Measurements from ENCODE around the gene PIP.
"Not testable (repeated sequence)": the region's sequence is repeated elsewhere in the genome, so short reads cannot be mapped to it uniquely, and the experiment has no call there.

The PIP gene, protein sequence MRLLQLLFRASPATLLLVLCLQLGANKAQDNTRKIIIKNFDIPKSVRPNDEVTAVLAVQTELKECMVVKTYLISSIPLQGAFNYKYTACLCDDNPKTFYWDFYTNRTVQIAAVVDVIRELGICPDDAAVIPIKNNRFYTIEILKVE

GRCh38 chr7:143131781-143132180, at the start of gene PIP:
TSS of gene PIP (plus strand) at chr7:143132077. CDS start at chr7:143132117, 40 bp downstream.
- no peak for DNase-seq (ENCODE audit: low spot score)

DNA sequence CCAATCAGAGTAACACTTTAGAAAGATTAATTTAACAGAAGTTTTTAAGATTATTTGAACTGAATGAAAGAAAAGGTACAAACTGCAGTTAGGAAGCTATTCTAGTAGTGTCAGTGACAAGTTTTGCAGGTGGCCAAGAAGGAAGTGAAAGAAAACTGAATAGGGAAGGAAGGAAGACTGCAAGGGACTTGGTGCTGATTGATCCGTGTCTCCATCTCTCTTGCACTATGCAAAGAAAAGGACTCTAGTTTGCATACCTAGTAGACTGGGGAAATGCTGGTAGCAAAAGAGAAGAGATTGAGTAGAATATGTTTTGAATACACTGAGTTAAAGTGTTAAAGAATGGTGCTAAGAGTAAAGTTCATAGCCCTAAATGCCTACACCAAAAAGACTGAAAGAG, 46.8 kb upstream of the PIP start:
- DNase-seq (ENCODE audit: low spot score) = no peak

DNA sequence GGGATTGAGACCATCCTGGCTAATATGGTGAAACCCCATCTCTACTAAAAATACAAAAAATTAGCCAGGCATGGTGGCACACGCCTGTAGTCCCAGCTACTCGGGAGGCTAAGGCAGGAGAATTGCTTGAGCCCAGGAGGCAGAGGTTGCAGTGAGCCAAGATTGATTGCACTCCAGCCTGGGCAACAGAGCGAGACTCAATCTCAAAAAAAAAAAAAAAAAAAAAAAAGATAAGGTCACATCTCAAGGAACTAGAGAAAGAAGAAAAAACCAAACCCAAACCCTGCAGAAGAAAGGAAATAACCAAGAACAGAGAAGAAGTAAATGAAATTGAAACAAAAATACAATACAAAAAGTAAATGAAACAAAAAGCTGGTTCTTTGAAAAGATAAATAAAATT, 46.3 kb upstream of the PIP start:
- DNase-seq (ENCODE audit: low spot score) = not testable (repeated sequence)

DNA sequence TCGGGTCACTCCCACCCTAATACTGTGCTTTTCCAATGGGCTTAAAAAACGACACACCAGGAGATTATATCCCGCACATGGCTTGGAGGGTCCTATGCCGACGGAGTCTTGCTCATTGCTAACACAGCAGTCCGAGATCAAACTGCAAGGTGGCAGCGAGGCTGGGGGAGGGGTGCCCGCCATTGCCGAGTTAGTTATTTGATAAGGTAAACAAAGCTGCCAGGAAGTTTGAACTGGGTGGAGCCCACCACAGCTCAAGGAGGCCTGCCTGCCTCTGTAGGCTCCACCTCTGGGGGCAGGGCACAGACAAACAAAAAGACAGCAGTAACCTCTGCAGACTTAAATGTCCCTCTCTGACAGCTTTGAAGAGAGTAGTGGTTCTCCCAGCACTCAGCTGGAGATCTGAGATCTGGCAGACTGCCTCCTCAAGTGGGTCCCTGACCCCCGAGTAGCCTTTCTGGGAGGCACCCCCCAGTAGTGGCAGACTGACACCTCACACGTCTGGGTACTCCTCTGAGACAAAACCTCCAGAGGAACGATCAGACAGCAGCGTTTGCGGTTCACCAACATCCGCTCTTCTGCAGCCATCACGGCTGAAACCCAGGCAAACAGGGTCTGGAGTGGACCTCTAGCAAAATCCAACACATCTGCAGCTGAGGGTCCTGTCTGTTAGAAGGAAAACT, 43.2 kb upstream of the PIP start:
- DNase-seq (ENCODE audit: low spot score) = not testable (repeated sequence)

GRCh38 chr7:143096146-143096545, 35.7 kb upstream of the PIP start:
- DNase-seq (ENCODE audit: low spot score) = no peak

DNA sequence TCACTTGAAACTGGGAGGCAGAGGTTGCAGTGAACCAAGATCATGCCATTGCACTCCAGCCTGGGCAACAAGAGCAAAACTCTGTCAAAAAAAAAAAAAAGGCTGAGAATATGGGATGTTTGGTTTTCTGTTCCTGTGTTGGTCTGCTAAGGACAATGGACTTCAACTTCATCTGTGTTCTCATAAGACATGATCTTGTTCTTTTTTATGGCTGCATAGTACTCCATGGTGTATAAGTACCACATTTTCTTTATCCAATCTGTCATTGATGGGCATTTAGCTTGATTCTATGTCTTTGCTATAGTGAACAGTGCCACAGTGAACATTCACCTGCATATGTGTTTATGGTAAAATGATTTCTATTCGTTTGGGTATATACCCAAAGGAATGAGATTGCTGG, 32.3 kb upstream of the PIP start:
- DNase-seq (ENCODE audit: low spot score) = not testable (repeated sequence)

GRCh38 chr7:143104759-143105158, 27.1 kb upstream of the PIP start:
- no peak for DNase-seq (ENCODE audit: low spot score)

DNA sequence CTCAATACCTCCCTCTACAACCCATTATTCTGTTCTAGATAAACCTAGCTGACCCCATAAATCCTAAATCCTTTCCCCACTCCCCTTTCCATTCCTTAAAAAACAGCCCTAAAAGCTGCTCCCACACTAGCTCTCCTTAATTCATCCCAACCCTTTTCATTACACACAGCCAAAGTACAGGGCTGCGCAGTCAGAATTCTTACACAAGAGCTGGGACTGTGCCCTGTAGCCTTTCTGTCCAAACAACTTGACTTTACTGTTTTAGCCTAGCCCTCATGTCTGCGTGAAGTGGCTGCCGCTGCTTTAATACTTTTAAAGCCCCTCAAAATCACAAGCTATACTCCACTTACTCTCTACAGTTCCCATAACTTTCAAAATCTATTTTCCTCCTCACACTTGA, 23.9 kb upstream of the PIP start:
- not testable (repeated sequence) for DNase-seq (ENCODE audit: low spot score)

- no peak for DNase-seq (ENCODE audit: low spot score)
Measured at GRCh38 chr7:143117395-143117794, 14.5 kb upstream of the PIP start.

DNA sequence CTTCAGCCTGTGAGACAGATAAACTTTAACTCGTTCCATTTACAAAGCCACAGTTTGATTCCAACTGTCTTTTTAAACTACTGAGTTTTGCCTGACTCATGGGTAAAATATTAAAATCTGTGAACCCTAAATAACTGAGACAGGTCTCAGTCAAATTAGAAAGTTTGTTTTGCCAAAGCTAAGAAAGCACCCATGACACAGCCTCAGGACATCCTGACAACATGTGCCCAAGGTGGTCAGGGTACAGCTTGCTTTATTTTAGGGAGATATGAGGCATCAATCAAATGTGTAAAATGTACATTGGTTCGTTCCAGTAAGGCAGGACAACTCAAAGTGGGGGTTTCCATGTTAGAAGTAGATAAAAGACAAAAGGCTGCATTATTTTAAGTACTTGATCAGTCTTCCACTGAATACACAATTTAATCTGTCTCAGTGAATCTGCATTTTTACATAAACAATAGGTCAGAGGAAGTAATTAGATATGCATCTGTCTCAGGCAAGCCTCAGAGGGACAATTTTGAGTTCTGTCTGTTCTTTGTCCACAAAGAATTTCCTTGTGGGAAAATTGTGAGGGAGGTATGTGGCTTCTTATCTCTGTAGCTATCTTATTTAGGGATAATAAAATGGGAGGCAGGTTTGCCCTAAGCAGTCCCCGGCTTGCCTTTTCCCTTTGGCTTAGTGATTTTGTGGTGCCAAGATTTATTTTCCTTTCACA, 11.0 kb upstream of the PIP start:
- no peak for DNase-seq (ENCODE audit: low spot score)

DNA sequence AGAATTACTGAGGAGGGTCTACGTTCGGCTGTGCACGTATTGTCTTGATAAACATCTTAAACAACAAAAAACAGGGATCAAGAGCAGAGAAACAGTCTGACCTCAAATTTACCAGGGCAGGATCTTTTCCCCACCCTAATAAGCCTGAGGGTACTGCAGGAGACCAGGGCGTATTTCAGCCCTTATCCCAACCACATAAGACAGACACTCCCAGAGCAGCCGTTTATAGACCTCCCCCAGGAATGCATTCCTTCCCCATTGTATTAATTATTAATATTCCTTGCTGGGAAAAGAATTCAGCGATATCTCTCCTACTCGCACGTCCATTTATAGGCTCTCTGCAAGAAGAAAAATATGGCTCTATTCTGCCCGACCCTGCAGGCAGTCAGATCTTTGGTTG, 8.6 kb upstream of the PIP start:
- DNase-seq (ENCODE audit: low spot score) = not testable (repeated sequence)

DNA sequence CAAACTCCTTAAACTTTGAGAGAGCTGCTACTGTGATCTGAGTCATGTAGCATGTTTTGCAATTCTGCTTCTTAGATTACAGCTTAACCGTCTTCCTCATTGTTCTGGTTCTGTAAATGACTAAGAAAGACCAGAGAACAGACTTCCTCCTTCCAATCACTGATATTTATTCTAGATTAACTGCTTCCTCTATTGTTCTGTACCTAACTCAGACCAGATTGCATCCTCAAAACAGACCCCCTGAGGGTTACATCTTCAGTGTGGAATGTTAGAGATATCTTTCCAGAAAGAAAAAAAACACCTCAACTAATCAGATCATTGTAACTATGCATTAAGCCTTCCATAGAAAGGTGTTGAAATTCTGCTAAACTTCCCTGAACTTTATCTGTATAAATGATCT, 5.7 kb upstream of the PIP start:
- DNase-seq (ENCODE audit: low spot score) = peak; percentile 37

DNA sequence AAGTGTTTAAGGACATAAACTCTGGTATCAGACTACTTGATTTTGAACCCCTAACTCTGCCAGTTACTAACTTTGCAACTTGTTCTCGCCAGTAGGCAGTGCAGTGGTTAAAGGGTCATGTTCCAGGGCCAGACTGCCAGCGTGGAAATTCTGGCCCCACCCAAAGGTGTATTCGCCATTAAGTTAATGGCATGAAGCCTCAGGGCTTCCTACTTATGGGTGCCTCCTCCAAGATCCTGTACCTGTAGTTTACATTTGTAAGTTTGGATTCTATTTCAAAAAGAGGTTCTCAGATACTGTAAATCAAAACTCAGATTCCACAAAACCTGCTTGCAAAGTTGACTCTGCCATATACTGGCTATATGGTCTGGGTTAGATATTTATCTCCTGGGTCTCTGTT, 2.8 kb upstream of the PIP start:
- DNase-seq (ENCODE audit: low spot score) = no peak

DNA sequence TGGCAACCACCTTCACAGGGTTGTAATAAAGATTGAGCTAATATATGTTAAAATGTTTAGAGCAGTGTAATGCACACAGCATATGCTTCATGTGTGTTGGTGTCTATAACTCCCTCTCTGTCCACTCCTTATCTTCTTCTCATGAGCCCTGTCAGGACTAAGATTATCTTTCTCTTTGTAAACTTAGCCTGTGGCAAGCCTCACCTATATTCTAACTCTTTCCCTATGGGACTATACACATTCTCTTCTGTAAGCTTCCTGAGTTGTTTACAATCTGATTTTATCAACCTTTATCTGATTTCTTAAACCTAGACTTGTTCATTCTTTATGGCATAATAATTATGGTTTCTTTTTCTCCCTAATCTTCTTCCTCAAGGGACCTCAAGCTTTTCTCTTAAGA, 2.4 kb upstream of the PIP start:
- no peak for DNase-seq (ENCODE audit: low spot score)

DNA sequence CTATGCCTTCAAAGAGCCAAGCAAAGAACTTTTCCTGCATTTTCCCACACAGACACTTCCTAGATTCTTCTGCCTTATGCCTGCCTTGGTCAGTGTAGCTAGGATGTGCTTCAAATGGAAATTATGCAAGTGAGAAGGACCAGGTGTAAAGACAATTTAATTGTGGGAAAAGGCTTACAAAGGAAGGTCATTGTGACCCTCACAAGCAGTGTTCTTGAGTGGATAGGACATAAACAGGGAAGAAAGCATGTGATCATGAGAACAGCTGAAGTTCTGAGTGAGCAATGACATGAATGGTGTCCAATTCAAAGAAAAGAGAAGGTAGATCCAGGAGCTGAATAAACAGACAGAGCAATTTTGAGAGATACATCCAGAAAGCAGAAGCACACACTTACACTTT, 1.3 kb upstream of the PIP start:
- peak; percentile 14 for DNase-seq (ENCODE audit: low spot score)

DNA sequence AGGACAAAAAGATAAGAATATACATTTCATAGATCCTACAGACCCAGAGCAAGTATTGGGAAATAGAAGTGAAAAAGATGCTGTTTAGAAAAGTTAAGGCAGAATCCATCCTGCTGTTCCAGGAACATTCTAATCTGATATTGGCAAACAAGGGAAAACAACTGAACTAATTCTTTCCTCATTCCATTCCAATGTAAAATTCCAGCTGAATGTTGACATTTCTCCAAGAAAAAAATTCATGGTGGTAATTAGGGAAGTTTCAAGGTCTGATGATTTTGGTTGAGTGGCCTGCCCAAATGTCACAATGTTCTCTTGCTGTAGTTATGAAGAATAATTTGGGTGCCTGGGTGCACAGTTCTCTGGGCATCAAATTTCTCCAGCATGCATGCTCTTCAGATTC, 15.2 kb downstream of the PIP start:
- DNase-seq (ENCODE audit: low spot score) = no peak

GRCh38 chr7:143148050-143148449, 16.2 kb downstream of the PIP start:
- DNase-seq (ENCODE audit: low spot score) = no peak

GRCh38 chr7:143148651-143149050, 16.8 kb downstream of the PIP start:
- no peak for DNase-seq (ENCODE audit: low spot score)

GRCh38 chr7:143150696-143151095, 18.8 kb downstream of the PIP start:
- not testable (repeated sequence) for DNase-seq (ENCODE audit: low spot score)

- DNase-seq (ENCODE audit: low spot score) = not testable (repeated sequence)
Measured at GRCh38 chr7:143158617-143159016, 26.7 kb downstream of the PIP start.

GRCh38 chr7:143171697-143172096, 39.8 kb downstream of the PIP start:
- DNase-seq (ENCODE audit: low spot score) = no peak

GRCh38 chr7:143172354-143172753, 40.5 kb downstream of the PIP start:
- DNase-seq (ENCODE audit: low spot score) = peak; percentile 9

- DNase-seq (ENCODE audit: low spot score) = no peak
Measured at GRCh38 chr7:143176128-143176527, 44.3 kb downstream of the PIP start.
